H1 (cell line): ENCODE data around the gene GCKR. TPM values are rescaled to one million over a fixed set of nuclear protein-coding genes. Genes with fewer than 3 reads are reported as not detected.
"Not testable (repeated sequence)": the region's sequence is repeated elsewhere in the genome, so short reads cannot be mapped to it uniquely, and the experiment has no call there.

ENCODE experiments used
- CTCF ChIA-PET: fragments of 300-600 bp; sonication (Branson Sonifier 250); formaldehyde crosslinking; loops from one replicate; lab custom pipeline; 2021; ENCODE audit not compliant: partially characterized antibody; lab: Charles Lee
- POLR2A ChIA-PET: fragments of 300-600 bp; sonication (Branson Sonifier 250); formaldehyde crosslinking; loops from one replicate; lab custom pipeline; 2021; ENCODE audit warnings: inconsistent platforms; ENCODE audit not compliant: partially characterized antibody; lab: Charles Lee
- DNase-seq, 2 experiments: peaks; one replicate each; pipeline versions ENCODE4 v3.0.0 to v3.0.0-alpha.2; 2010 to 2022; ENCODE audit warnings: low spot score in 2 of 2, low read depth in 1 of 2, mixed read lengths in 1 of 2
- FAIRE-seq: peaks from 2 replicates; lab custom pipeline; 2011; peaks lifted over from hg19 to GRCh38; lab: Jason Lieb, UNC
- H2AFZ ChIP-seq: 2 replicates; pipeline ENCODE4 v1.8.1; 2012; ENCODE audit warnings: low read length, inconsistent platforms
- H2AK5ac ChIP-seq: 2 replicates; pipeline ENCODE4 v1.6.1; 2013; ENCODE audit warnings: low read depth, low read length
- H2BK120ac ChIP-seq: replicated peaks from 2 replicates; pipeline ENCODE3; 2013; ENCODE audit warnings: low read depth, low read length, inconsistent platforms
- H2BK12ac ChIP-seq: 2 replicates; pipeline ENCODE4 v1.6.1; 2013; ENCODE audit warnings: low read depth, low read length
- H2BK15ac ChIP-seq: 2 replicates; pipeline ENCODE4 v1.6.1; 2013; ENCODE audit warnings: low read length
- H2BK20ac ChIP-seq: 2 replicates; pipeline ENCODE4 v1.6.1; 2013; ENCODE audit warnings: low read length
- H2BK5ac ChIP-seq: 2 replicates; pipeline ENCODE4 v1.6.1; 2013; ENCODE audit warnings: low read depth, low read length
- H3K14ac ChIP-seq: 2 replicates; pipeline ENCODE4 v1.6.1; 2013; ENCODE audit warnings: inconsistent platforms; ENCODE audit not compliant: insufficient read length
- H3K18ac ChIP-seq: 2 replicates; pipeline ENCODE4 v1.6.1; 2013; ENCODE audit warnings: low read length; ENCODE audit errors: extremely low read depth
- H3K23ac ChIP-seq: 2 replicates; pipeline ENCODE4 v1.6.1; 2013; ENCODE audit warnings: inconsistent platforms; ENCODE audit not compliant: insufficient read length
- H3K23me2 ChIP-seq: 2 replicates; pipeline ENCODE4 v1.6.1; 2013; ENCODE audit warnings: low read depth, low read length
- H3K27ac ChIP-seq: 2 replicates; pipeline ENCODE4 v1.6.1; 2011; ENCODE audit warnings: low read depth, low read length, inconsistent platforms
- H3K27me3 ChIP-seq, 4 experiments: replicated peaks in 1 of 4; 1 replicate in 1 of 4; 2 replicates in 3 of 4; pipeline versions ENCODE4 v1.6.1 to v1.8.1; 2011 to 2013; ENCODE audit warnings: low read length in 3 of 4, mild to moderate bottlenecking in 3 of 4, inconsistent platforms in 2 of 4, mixed read lengths in 2 of 4, moderate library complexity in 1 of 4; ENCODE audit not compliant: control insufficient read depth in 3 of 4, insufficient read depth in 3 of 4; ENCODE audit errors: extremely low read depth in 1 of 4
- H3K36me3 ChIP-seq, 4 experiments: 2 replicates each; pipeline versions ENCODE4 v1.6.1 to v1.8.1; 2011 to 2013; ENCODE audit warnings: mild to moderate bottlenecking in 4 of 4, low read length in 3 of 4, moderate library complexity in 2 of 4, control low read depth in 1 of 4, inconsistent platforms in 1 of 4; ENCODE audit not compliant: insufficient read depth in 4 of 4, control insufficient read depth in 2 of 4
- H3K4ac ChIP-seq: replicated peaks from 2 replicates; pipeline ENCODE3; 2013; ENCODE audit warnings: low read length, low read depth, mixed read lengths, inconsistent platforms; ENCODE audit not compliant: insufficient read length
- H3K4me1 ChIP-seq, 4 experiments: replicated peaks in 1 of 4; 1 replicate in 1 of 4; 2 replicates in 3 of 4; pipeline versions ENCODE4 v1.6.1 to v1.8.1; 2011 to 2013; ENCODE audit warnings: low read length in 3 of 4, inconsistent platforms in 2 of 4, mixed read lengths in 1 of 4; ENCODE audit not compliant: insufficient read depth in 4 of 4, control insufficient read depth in 3 of 4
- H3K4me2 ChIP-seq, 2 experiments: 2 replicates each; pipeline versions ENCODE4 v1.6.1 to v1.8.1; 2011 to 2013; ENCODE audit warnings: low read depth in 2 of 2, low read length in 2 of 2, control low read depth in 1 of 2, inconsistent platforms in 1 of 2, mild to moderate bottlenecking in 1 of 2; ENCODE audit not compliant: insufficient read depth in 1 of 2
- H3K4me3 ChIP-seq, 4 experiments: fragments of 200-600, 300-600 bp in 1 of 4; sonication (generic), shearing (Covaris generic), sonication (Bioruptor Twin) in 1 of 4; 2 replicates each; pipeline versions ENCODE4 v1.5.1 to v1.8.1; 2011 to 2016; ENCODE audit warnings: low read length in 4 of 4, low read depth in 3 of 4, control low read depth in 2 of 4, inconsistent platforms in 2 of 4, mild to moderate bottlenecking in 2 of 4, mixed read lengths in 1 of 4, moderate library complexity in 1 of 4; ENCODE audit not compliant: insufficient read depth in 2 of 4; ENCODE audit errors: extremely low read depth in 1 of 4
- H3K56ac ChIP-seq: replicated peaks from 2 replicates; pipeline ENCODE3; 2013; ENCODE audit warnings: low read depth, mild to moderate bottlenecking, mixed read lengths, low read length, inconsistent platforms; ENCODE audit not compliant: insufficient read length
- H3K79me1 ChIP-seq: 2 replicates; pipeline ENCODE4 v1.6.1; 2013; ENCODE audit warnings: low read depth, low read length, control low read depth
- H3K79me2 ChIP-seq, 2 experiments: 2 replicates each; pipeline versions ENCODE4 v1.6.1 to v1.8.1; 2012 to 2013; ENCODE audit warnings: low read length in 2 of 2, mild to moderate bottlenecking in 2 of 2, inconsistent platforms in 1 of 2; ENCODE audit not compliant: insufficient read depth in 2 of 2, control insufficient read depth in 1 of 2
- H3K9ac ChIP-seq, 4 experiments: replicated peaks in 1 of 4; 1 replicate in 1 of 4; 2 replicates in 3 of 4; pipeline versions ENCODE4 v1.6.1 to v1.8.1; 2011 to 2013; ENCODE audit warnings: low read depth in 3 of 4, low read length in 3 of 4, control low read depth in 2 of 4, mild to moderate bottlenecking in 2 of 4, moderate library complexity in 2 of 4, inconsistent platforms in 1 of 4; ENCODE audit errors: extremely low read depth in 1 of 4
- H3K9me3 ChIP-seq, 2 experiments: 2 replicates each; pipeline versions ENCODE4 v1.6.1 to v1.8.1; 2012 to 2013; ENCODE audit warnings: mild to moderate bottlenecking in 2 of 2, moderate library complexity in 2 of 2, control low read depth in 1 of 2, inconsistent platforms in 1 of 2, low read depth in 1 of 2, low read length in 1 of 2, mixed read lengths in 1 of 2; ENCODE audit not compliant: insufficient read depth in 2 of 2
- H4K20me1 ChIP-seq, 2 experiments: replicated peaks in 1 of 2; 2 replicates each; pipeline versions ENCODE3 to v1.8.1; 2011 to 2013; ENCODE audit warnings: inconsistent platforms in 2 of 2, low read length in 2 of 2, mild to moderate bottlenecking in 1 of 2; ENCODE audit not compliant: insufficient read depth in 2 of 2, control insufficient read depth in 1 of 2
- H4K5ac ChIP-seq: 2 replicates; pipeline ENCODE4 v1.6.1; 2013; ENCODE audit warnings: low read length, low read depth, mixed read lengths, inconsistent platforms; ENCODE audit not compliant: insufficient read length
- H4K8ac ChIP-seq: 2 replicates; pipeline ENCODE4 v1.8.0; 2013; ENCODE audit warnings: mild to moderate bottlenecking, moderate library complexity, low read length, inconsistent platforms; ENCODE audit not compliant: insufficient read depth; ENCODE audit errors: extremely low read depth
- H4K91ac ChIP-seq: replicated peaks from 2 replicates; pipeline ENCODE3; 2013; ENCODE audit warnings: low read length, mixed read lengths, inconsistent platforms; ENCODE audit not compliant: insufficient read length
- WGBS, 2 experiments: shearing (Covaris generic) in 1 of 2; methylation state at CpG; one replicate each; pipeline versions ENCODE4 v1.1.6 to v1.1.7; 2013 to 2015; ENCODE audit warnings: low lambda C conversion rate in 2 of 2, mixed read lengths in 2 of 2, inconsistent platforms in 1 of 2, low coverage in 1 of 2, missing lambda C conversion rate in 1 of 2; ENCODE audit not compliant: insufficient replicate concordance in 2 of 2, insufficient coverage in 1 of 2, insufficient read length in 1 of 2; ENCODE audit errors: extremely low coverage in 1 of 2, missing lambda C conversion rate in 1 of 2; 5-methylcytosine and 5-hydroxymethylcytosine counted together
- polyA plus RNA-seq, 7 experiments: library from polyadenylated mRNA; depleted of rRNA in 3 of 7; stranded (reverse) in 5 of 7; unstranded in 2 of 7; fragments of >200 nt in 5 of 7; fragments of 200-250 nt in 2 of 7; gene quantifications; 1 replicate in 5 of 7; 2 replicates in 1 of 7; 4 replicates in 1 of 7; pipeline versions ENCODE4 v1.2.1 to v1.2.3, GENCODE V29; 2011 to 2013; ENCODE audit warnings: missing spikeins in 2 of 7, mixed read lengths in 2 of 7
- total RNA-seq: library from RNA; stranded (reverse); fragmentation: NEBNext Ultra II Directional; extraction: Animal tissue kit (Norgen Biotek cat#: 25700); gene quantifications from 2 replicates; pipeline ENCODE4 v1.2.1, GENCODE V29; 2021

GCKR gene
- total and polyA plus RNA-seq, 2 of the 8 experiments (the other 6 are each of a cell fraction or from before 2014, with no cell fraction given): 0.30 to 1.2 TPM

DNA sequence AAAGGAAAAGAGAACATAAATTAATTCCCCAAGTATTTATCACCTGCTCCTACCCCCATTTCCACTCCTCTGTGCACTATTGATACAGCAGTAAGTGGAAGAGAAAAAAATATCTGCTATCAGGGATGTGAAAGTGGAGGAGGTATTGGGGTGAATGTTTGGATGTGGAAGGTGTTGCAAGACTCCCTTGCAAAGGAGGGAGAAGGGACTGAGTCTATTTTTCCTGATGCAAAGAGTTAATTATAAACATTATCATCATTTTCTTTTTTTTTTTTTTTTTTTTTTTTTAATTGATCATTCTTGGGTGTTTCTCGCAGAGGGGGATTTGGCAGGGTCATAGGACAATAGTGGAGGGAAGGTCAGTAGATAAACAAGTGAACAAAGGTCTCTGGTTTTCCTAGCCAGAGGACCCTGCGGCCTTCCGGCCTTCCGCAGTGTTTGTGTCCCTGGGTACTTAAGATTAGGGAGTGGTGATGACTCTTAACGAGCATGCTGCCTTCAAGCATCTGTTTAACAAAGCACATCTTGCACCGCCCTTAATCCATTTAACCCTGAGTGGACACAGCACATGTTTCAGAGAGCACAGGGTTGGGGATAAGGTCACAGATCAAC lies 42.3 kb downstream of the GCKR start:
- H2BK12ac ChIP-seq, H3K9me3 ChIP-seq, H2BK20ac ChIP-seq, H2BK5ac ChIP-seq, H3K27me3 ChIP-seq, FAIRE-seq, H3K23me2 ChIP-seq, H3K79me1 ChIP-seq, H3K4ac ChIP-seq, H3K79me2 ChIP-seq, H4K8ac ChIP-seq, H3K14ac ChIP-seq, DNase-seq, H3K27ac ChIP-seq, H3K23ac ChIP-seq, H4K91ac ChIP-seq, H2AK5ac ChIP-seq, CTCF ChIA-PET, H3K4me2 ChIP-seq, H3K18ac ChIP-seq, H4K5ac ChIP-seq, H3K9ac ChIP-seq, H2AFZ ChIP-seq, H2BK15ac ChIP-seq, H3K4me1 ChIP-seq, H2BK120ac ChIP-seq, H3K4me3 ChIP-seq, H3K36me3 ChIP-seq, H4K20me1 ChIP-seq: not testable (repeated sequence)
- H3K56ac ChIP-seq: peak overlapping the region; percentile 17
- POLR2A ChIA-PET: interaction anchor here (0.7 kb wide), 1 partner anchor 34 kb away, joined by 3 read pairs; no protein-coding TSS in a partner anchor
- 81% methylated on average over 4 of the region's 6 CpGs; no CpG with 5 or more reads in 1 of the 2 experiments for WGBS, 2 experiments

DNA sequence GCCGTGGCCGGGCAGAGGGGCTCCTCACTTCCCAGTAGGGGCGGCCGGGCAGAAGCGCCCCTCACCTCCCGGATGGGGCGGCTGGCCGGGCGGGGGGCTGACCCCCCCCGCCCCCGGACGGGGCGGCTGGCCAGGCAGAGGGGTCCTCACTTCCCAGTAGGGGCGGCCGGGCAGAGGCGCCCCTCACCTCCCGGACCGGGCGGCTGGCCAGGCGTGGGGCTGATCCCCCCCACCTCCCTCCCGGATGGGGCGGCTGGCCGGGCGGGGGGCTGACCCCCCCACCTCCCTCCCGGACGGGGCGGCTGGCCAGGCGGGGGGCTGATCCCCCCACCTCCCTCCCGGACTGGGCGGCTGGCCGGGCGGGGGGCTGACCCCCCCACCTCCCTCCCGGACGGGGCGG lies 43.0 kb downstream of the GCKR start:
- DNase-seq, H4K8ac ChIP-seq, H3K14ac ChIP-seq, H3K4me3 ChIP-seq, H2AFZ ChIP-seq, H3K4me1 ChIP-seq, H2BK120ac ChIP-seq, H3K36me3 ChIP-seq, H3K9ac ChIP-seq, H3K4me2 ChIP-seq, CTCF ChIA-PET, H3K23ac ChIP-seq, H4K5ac ChIP-seq, H2BK12ac ChIP-seq, H4K20me1 ChIP-seq, H3K18ac ChIP-seq, H3K27ac ChIP-seq, POLR2A ChIA-PET, H3K9me3 ChIP-seq, H2BK20ac ChIP-seq, H2BK15ac ChIP-seq, H4K91ac ChIP-seq, H3K79me1 ChIP-seq, H3K56ac ChIP-seq, H2BK5ac ChIP-seq, H3K23me2 ChIP-seq, H3K79me2 ChIP-seq, H2AK5ac ChIP-seq, H3K4ac ChIP-seq, H3K27me3 ChIP-seq, FAIRE-seq: not testable (repeated sequence)
- WGBS, 2 experiments: no CpG with 5 or more reads among the region's 35 CpGs
